NT2/D1 (cell line): ENCODE data around the gene DPH7.

Experiments
- YY1 ChIP-seq: IDR thresholded peaks from 2 replicates; pipeline ENCODE4 v1.6.1; 2011; ENCODE audit not compliant: insufficient read length, insufficient read depth
- ZNF274 ChIP-seq: IDR thresholded peaks from 2 replicates; pipeline ENCODE4 v1.6.1; 2011; ENCODE audit warnings: mild to moderate bottlenecking, low read depth, low read length

DNA sequence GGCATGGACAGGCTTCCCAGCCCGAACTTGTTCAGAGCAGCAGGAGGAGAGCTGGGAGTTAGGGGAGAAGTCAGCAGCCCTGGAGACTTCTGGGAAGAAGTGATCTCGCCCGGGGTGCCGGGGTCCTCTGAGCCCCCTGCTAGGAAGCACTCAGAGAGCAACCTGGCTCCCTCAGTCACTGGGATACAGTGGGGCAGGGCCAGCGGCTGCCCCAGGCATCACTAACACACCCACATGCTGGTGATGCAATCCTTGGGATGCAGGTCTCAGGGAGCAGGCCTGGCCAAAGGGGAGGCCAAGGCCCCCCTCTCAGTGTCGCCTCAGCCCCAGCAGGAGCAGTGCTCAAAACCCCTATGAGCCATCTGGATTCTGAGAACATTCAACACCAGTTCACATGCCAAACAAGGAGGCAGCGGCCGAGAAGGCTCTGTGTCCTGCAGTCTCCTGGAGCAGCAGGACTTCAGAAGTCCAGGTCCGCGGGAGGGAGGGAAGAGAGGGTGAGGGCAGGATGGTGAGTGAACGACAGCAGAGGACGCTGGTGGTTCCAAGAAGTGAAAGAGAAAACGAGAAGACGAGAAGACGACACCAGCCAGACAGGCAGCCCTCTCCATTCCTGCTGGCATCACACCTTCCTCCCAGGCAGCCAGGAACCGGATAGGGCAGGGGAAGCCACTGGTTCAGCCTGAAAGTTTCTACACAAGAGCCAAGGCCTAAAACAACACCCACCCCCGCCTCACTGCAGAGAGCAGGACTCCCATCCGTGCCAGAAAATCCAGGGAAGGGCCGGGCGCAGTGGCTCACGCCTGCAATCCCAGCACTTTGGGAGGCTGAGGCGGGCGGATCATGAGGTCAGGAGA is 30.8 kb downstream of the DPH7 start:
- TF ChIP-seq ZNF274 (no peak), YY1 (no peak)
